ENCODE measurements around the gene PGBD1. TPM values are rescaled to one million over a fixed set of nuclear protein-coding genes. Genes with fewer than 3 reads are reported as not detected.

The PGBD1 gene
- total and polyA plus RNA-seq, 2 donors (not counting 3 experiments of a cell fraction or from before 2014, with no cell fraction given) = 4.2 to 9.6 TPM

GRCh38 chr6:28240471-28240870 is 40.9 kb upstream of the PGBD1 start:
- Histone ChIP-seq H3K27me3 (ENCODE audit: control insufficient read depth in 2 of 2, insufficient read depth in 2 of 2, low read length in 2 of 2) (no peaks in the 10 kb centered on the region), H3K4me3 (replicated peaks in 1 of 3; ENCODE audit: insufficient read depth in 1 of 3, low read depth in 1 of 3, low read length in 3 of 3) (no peak overlapping the region), H3K4me1 (ENCODE audit: control insufficient read depth, extremely low read depth, insufficient read depth, low read length) (no peaks in the 10 kb centered on the region), H3K36me3 (ENCODE audit: control insufficient read depth in 2 of 2, extremely low read depth in 1 of 2, insufficient read depth in 2 of 2, low read length in 2 of 2) (peaks cover 0 to 2% of the 10 kb centered on the region in 2 experiments), H3K9ac (replicated peaks; ENCODE audit: extremely low read depth, insufficient read depth, low read length) (no peak overlapping the region), H3K4me2 (ENCODE audit: insufficient read depth, low read length) (no peak overlapping the region), H3K9me1 (replicated peaks; ENCODE audit: control insufficient read depth, extremely low read depth, insufficient read depth, low read length) (no peaks in the 10 kb centered on the region), H2AFZ (ENCODE audit: low read depth, low read length) (no peak overlapping the region), H3K79me2 (ENCODE audit: control insufficient read depth, insufficient read depth, low read length) (no peaks in the 10 kb centered on the region), H3K9me3 (replicated peaks; ENCODE audit: control insufficient read depth, insufficient read depth, low read length) (no peaks in the 10 kb centered on the region), H4K20me1 (replicated peaks; ENCODE audit: control insufficient read depth, extremely low read depth, insufficient read depth, low read length) (no peaks in the 10 kb centered on the region), H3K27ac (ENCODE audit: insufficient read depth, low read depth, low read length) (no peak overlapping the region)
- dilution Hi-C loops (cut with MboI; ENCODE audit: extremely low pct_ligation_motif_present, low sequenced_read_pairs) = no loop called here
- CTCF ChIA-PET = no interaction called here
- POLR2A ChIA-PET = no interaction called here
- no peak for TF ChIP-seq EZH2 (IDR thresholded peaks at IDR 0.05; ENCODE audit: borderline replicate concordance, low read depth, low read length, severe bottlenecking)
- no peak for TF ChIP-seq FOS (IDR thresholded peaks at IDR 0.05; ENCODE audit: borderline replicate concordance, insufficient read depth, low read length)
- TF ChIP-seq POLR2A (IDR thresholded peaks at IDR 0.05; ENCODE audit: low read depth, low read length) = no peak
- TF ChIP-seq POLR2AphosphoS5 (IDR thresholded peaks at IDR 0.05; ENCODE audit: insufficient read depth, low read depth, low read length) = no peak
- TF ChIP-seq MYC (IDR thresholded peaks at IDR 0.05; ENCODE audit: low read depth, low read length) = no peak
- TF ChIP-seq CTCF (IDR thresholded peaks at IDR 0.05; ENCODE audit: extremely low read depth in 1 of 2, insufficient read depth in 1 of 2, low read depth in 1 of 2, low read length in 2 of 2) = no peak
- no peak for TF ChIP-seq MAX (IDR thresholded peaks at IDR 0.05; ENCODE audit: insufficient read depth, insufficient read length)
- no peak for TF ChIP-seq JUN (IDR thresholded peaks at IDR 0.05; ENCODE audit: borderline replicate concordance, insufficient read depth, insufficient read length, low read depth)
- intact Hi-C loops (cut with micrococcal nuclease) = no loop called here
- no TSS peak for BruUV-seq (replicated peaks)
- DNase-seq (ENCODE audit: low read depth, low spot score) (no peak), FAIRE-seq (no peak)
